IMR-90 (cell line): ENCODE data around the gene LY6G5C. TPM values are rescaled to one million over a fixed set of nuclear protein-coding genes. Genes with fewer than 3 reads are reported as not detected.

Experiments
- ATAC-seq: fragments of 200-7000 bp; cut with Tn5 transposase; 2 replicates; pipeline ENCODE4 v1.9.1; 2020; ENCODE audit warnings: low read depth, mild to moderate bottlenecking, moderate library complexity
- BruUV-seq: library from RNA; stranded (reverse); fragments of 400-500 nt; replicated peaks from 2 replicates; lab custom pipeline; 2021; lab: Mats Ljungman, UMichigan
- CTCF ChIA-PET: fragments of 300-600 bp; formaldehyde crosslinking; extraction: SDS; loops from one replicate; lab custom pipeline; 2021; ENCODE audit warnings: antibody characterized with exemption; lab: Yijun Ruan, JAX
- POLR2A ChIA-PET: fragments of 300-600 bp; sonication (Branson Sonifier 250); formaldehyde crosslinking; loops from one replicate; lab custom pipeline; 2022; ENCODE audit warnings: antibody characterized with exemption; ENCODE audit not compliant: unreplicated experiment; lab: Charles Lee
- DNase-seq: peaks from one replicate; pipeline ENCODE4 v3.0.0; 2013
- H2AFZ ChIP-seq: replicated peaks from 2 replicates; pipeline ENCODE3; 2013; ENCODE audit warnings: low read length, mild to moderate bottlenecking; ENCODE audit not compliant: poor library complexity
- H2AK5ac ChIP-seq: 2 replicates; pipeline ENCODE4 v1.6.1; 2013; ENCODE audit warnings: low read depth, low read length, inconsistent platforms
- H2AK9ac ChIP-seq: replicated peaks from 2 replicates; pipeline ENCODE3; 2013; ENCODE audit warnings: mild to moderate bottlenecking, low read depth, low read length, moderate library complexity; ENCODE audit not compliant: poor library complexity
- H2BK120ac ChIP-seq: 2 replicates; pipeline ENCODE4 v1.6.1; 2013; ENCODE audit warnings: low read depth, low read length, inconsistent platforms
- H2BK15ac ChIP-seq: 3 replicates; pipeline ENCODE4 v1.6.1; 2013; ENCODE audit warnings: low read depth, low read length, inconsistent platforms
- H2BK20ac ChIP-seq: 2 replicates; pipeline ENCODE4 v1.6.1; 2013; ENCODE audit warnings: low read depth, mild to moderate bottlenecking, inconsistent platforms, low read length, moderate library complexity
- H2BK5ac ChIP-seq: 2 replicates; pipeline ENCODE4 v1.6.1; 2013; ENCODE audit warnings: mild to moderate bottlenecking, low read depth, low read length, inconsistent platforms; ENCODE audit not compliant: poor library complexity, severe bottlenecking
- H3K14ac ChIP-seq: replicated peaks from 2 replicates; pipeline ENCODE4 v1.6.1; 2013; ENCODE audit warnings: low read depth, low read length, inconsistent platforms
- H3K18ac ChIP-seq: 2 replicates; pipeline ENCODE4 v1.6.1; 2013; ENCODE audit warnings: low read depth, low read length, control low read depth
- H3K23ac ChIP-seq: 2 replicates; pipeline ENCODE4 v1.6.1; 2013; ENCODE audit warnings: low read depth, low read length, inconsistent platforms
- H3K27ac ChIP-seq: 2 replicates; pipeline ENCODE4 v1.5.1; 2013; ENCODE audit warnings: mild to moderate bottlenecking, control low read depth, low read length; ENCODE audit not compliant: insufficient read depth
- H3K27me3 ChIP-seq: 2 replicates; pipeline ENCODE4 v1.6.1; 2013; ENCODE audit warnings: low read length; ENCODE audit not compliant: control insufficient read depth, insufficient read depth
- H3K36me3 ChIP-seq: 2 replicates; pipeline ENCODE4 v1.6.1; 2013; ENCODE audit warnings: low read length, mixed read lengths; ENCODE audit not compliant: control insufficient read depth, insufficient read depth
- H3K4ac ChIP-seq: 2 replicates; pipeline ENCODE4 v1.6.1; 2013; ENCODE audit warnings: low read depth, low read length, inconsistent platforms
- H3K4me1 ChIP-seq: 2 replicates; pipeline ENCODE4 v1.6.1; 2013; ENCODE audit warnings: low read length, mixed read lengths; ENCODE audit not compliant: control insufficient read depth, insufficient read depth
- H3K4me2 ChIP-seq: 2 replicates; pipeline ENCODE4 v1.6.1; 2013; ENCODE audit warnings: low read depth, mild to moderate bottlenecking, control low read depth, low read length, moderate library complexity
- H3K4me3 ChIP-seq: 2 replicates; pipeline ENCODE4 v1.5.1; 2013; ENCODE audit warnings: low read depth, mild to moderate bottlenecking, control low read depth, low read length, moderate library complexity; ENCODE audit not compliant: insufficient read depth
- H3K56ac ChIP-seq: 2 replicates; pipeline ENCODE4 v1.6.1; 2013; ENCODE audit warnings: low read length, inconsistent platforms; ENCODE audit not compliant: insufficient read depth; ENCODE audit errors: extremely low read depth
- H3K79me1 ChIP-seq, 2 experiments: 2 replicates each; pipeline ENCODE4 v1.6.1; 2013; ENCODE audit warnings: low read length in 2 of 2, inconsistent platforms in 1 of 2, low read depth in 1 of 2
- H3K9ac ChIP-seq: 2 replicates; pipeline ENCODE4 v1.6.1; 2013; ENCODE audit warnings: low read depth, low read length, control low read depth
- H3K9me1 ChIP-seq: 2 replicates; pipeline ENCODE4 v1.6.1; 2013; ENCODE audit warnings: low read length, inconsistent platforms; ENCODE audit not compliant: insufficient read depth
- H3K9me3 ChIP-seq: 2 replicates; pipeline ENCODE4 v1.6.1; 2013; ENCODE audit warnings: low read length; ENCODE audit not compliant: control insufficient read depth, insufficient read depth
- H4K20me1 ChIP-seq: 2 replicates; pipeline ENCODE4 v1.6.1; 2013; ENCODE audit warnings: low read length, inconsistent platforms; ENCODE audit not compliant: insufficient read depth
- H4K5ac ChIP-seq: 2 replicates; pipeline ENCODE4 v1.6.1; 2013; ENCODE audit warnings: mild to moderate bottlenecking, low read depth, low read length, control low read depth
- H4K8ac ChIP-seq, 2 experiments: 2 replicates each; pipeline ENCODE4 v1.6.1; 2013; ENCODE audit warnings: low read depth in 2 of 2, low read length in 2 of 2, control low read depth in 1 of 2, inconsistent platforms in 1 of 2
- H4K91ac ChIP-seq: 2 replicates; pipeline ENCODE4 v1.6.1; 2013; ENCODE audit warnings: low read depth, low read length, inconsistent platforms; ENCODE audit not compliant: insufficient read depth
- BHLHE40 ChIP-seq: fragments of 150-350 bp; IDR thresholded peaks from 2 replicates; pipeline ENCODE4 v1.6.1; 2016; ENCODE audit warnings: mild to moderate bottlenecking, low read depth, low read length
- CEBPB ChIP-seq: IDR thresholded peaks from 2 replicates; pipeline ENCODE4 v1.6.1; 2012; ENCODE audit warnings: low read depth, low read length, improper control_type of control experiment
- CHD1 ChIP-seq: IDR thresholded peaks from 2 replicates; pipeline ENCODE4 v1.6.1; 2012; ENCODE audit warnings: low read depth, low read length, improper control_type of control experiment
- FOS ChIP-seq: fragments of 150-350 bp; IDR thresholded peaks from 2 replicates; pipeline ENCODE4 v1.6.1; 2016; ENCODE audit warnings: low read depth, low read length
- MAFK ChIP-seq: IDR thresholded peaks from 2 replicates; pipeline ENCODE4 v1.6.1; 2012; ENCODE audit warnings: low read depth, low read length, improper control_type of control experiment
- MAZ ChIP-seq: IDR thresholded peaks from 2 replicates; pipeline ENCODE4 v1.6.1; 2012; ENCODE audit warnings: low read depth, mild to moderate bottlenecking, low read length, improper control_type of control experiment, moderate library complexity, borderline replicate concordance
- MXI1 ChIP-seq: IDR thresholded peaks from 2 replicates; pipeline ENCODE4 v1.6.1; 2012; ENCODE audit warnings: low read depth, mild to moderate bottlenecking, low read length, moderate library complexity, borderline replicate concordance
- NFE2L2 ChIP-seq: fragments of 150-350 bp; IDR thresholded peaks from 2 replicates; pipeline ENCODE4 v1.6.1; 2016; ENCODE audit warnings: low read depth, mild to moderate bottlenecking, low read length
- POLR2A ChIP-seq: IDR thresholded peaks from 2 replicates; pipeline ENCODE4 v1.6.1; 2012; ENCODE audit warnings: mild to moderate bottlenecking, low read depth, low read length
- RAD21 ChIP-seq: IDR thresholded peaks from 2 replicates; pipeline ENCODE4 v1.6.1; 2012; ENCODE audit warnings: low read length, improper control_type of control experiment
- RCOR1 ChIP-seq: IDR thresholded peaks from 2 replicates; pipeline ENCODE4 v1.6.1; 2012; ENCODE audit warnings: mild to moderate bottlenecking, low read length, improper control_type of control experiment; ENCODE audit not compliant: insufficient replicate concordance
- RFX5 ChIP-seq: IDR thresholded peaks from 2 replicates; pipeline ENCODE4 v1.8.0; 2012; ENCODE audit warnings: low read depth, mild to moderate bottlenecking, low read length, moderate library complexity
- SMC3 ChIP-seq: fragments of 150-350 bp; IDR thresholded peaks from 2 replicates; pipeline ENCODE4 v1.6.1; 2016; ENCODE audit warnings: low read depth, mild to moderate bottlenecking, antibody characterized with exemption, low read length, moderate library complexity
- WGBS, 2 experiments: methylation state at CpG; one replicate each; pipeline versions ENCODE4 v1.1.5 to v1.1.7; 2013; ENCODE audit warnings: missing lambda C conversion rate in 2 of 2; ENCODE audit not compliant: insufficient read length in 1 of 2; ENCODE audit errors: extremely low coverage in 2 of 2; 5-methylcytosine and 5-hydroxymethylcytosine counted together
- dilution Hi-C: fragments of 300-500 bp; cut with HindIII; formaldehyde crosslinking; loops from one replicate; pipeline ENCODE4 v1.14.3; 2018; ENCODE audit warnings: low sequenced_read_pairs; ENCODE audit not compliant: unreplicated experiment
- in situ Hi-C: fragments of 300-500 bp; cut with MboI; formaldehyde crosslinking; loops from 3 replicates; pipeline ENCODE4 v1.14.3; 2019; ENCODE audit warnings: low sequenced_read_pairs, inconsistent platforms, mixed read lengths
- intact Hi-C: fragments of 100-400 bp; cut with micrococcal nuclease; formaldehyde crosslinking; loops from 2 replicates; pipeline ENCODE4 v1.10.0; 2022
- polyA plus RNA-seq, 3 experiments: library from polyadenylated mRNA; depleted of rRNA; stranded (reverse); fragments of >200 nt; gene quantifications; 2 replicates each; pipeline ENCODE4 v1.2.3, GENCODE V29; 2012; ENCODE audit warnings: low replicate concordance in 1 of 3
- total RNA-seq: library from RNA; depleted of rRNA; stranded (reverse); fragments of >200 nt; gene quantifications from 2 replicates; pipeline ENCODE4 v1.2.3, GENCODE V29; 2012
- TF ChIP-seq, protein P1 (sequence below): fragments of 150-350 bp; IDR thresholded peaks from 2 replicates; pipeline ENCODE4 v1.6.1; 2017; ENCODE audit warnings: mild to moderate bottlenecking, antibody characterized with exemption, low read length, low read depth
- TF ChIP-seq, protein P2 (sequence below): fragments of 150-350 bp; IDR thresholded peaks from 2 replicates; pipeline ENCODE4 v1.6.1; 2016; ENCODE audit warnings: low read depth, mild to moderate bottlenecking, low read length, moderate library complexity, borderline replicate concordance

The LY6G5C gene
- total and polyA plus RNA-seq, 2 of the 4 experiments (the other 2 are of a cell fraction) = 0.18 to 2.0 TPM

DNA sequence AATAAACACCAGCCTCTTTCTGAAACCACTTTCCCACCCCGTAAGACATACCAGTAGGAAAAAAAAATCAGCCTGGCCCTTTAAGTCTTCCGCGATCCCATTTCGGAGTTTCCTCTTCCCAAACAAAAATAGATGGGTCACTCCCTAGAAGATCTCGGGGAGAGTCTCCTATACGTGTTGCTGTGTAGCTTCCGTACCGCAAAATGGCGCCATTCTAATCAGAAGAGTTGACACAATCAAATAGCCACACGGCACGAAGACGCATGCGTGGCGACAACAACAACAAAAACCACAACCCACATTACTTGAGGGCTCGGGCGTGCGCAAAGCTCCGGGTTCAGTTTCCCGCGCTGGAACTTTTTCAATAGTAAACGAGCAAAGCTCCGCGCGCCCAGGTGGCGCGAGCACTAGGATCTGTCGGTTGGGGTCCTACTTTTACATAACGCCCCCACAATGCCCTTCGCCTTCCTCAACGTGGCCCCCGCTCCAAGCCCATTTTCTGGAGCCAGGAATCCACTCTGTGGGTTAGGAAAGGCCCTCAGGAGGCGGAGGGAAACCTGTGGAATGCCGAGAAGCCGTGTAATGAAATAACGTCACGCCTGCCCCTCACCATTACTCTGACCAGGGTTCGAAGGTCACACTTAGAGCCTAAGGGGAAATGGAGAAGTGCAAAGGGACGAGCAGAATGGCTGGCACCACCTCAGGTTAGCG lies 15.9 kb downstream of the LY6G5C start, which contains the start of gene GPANK1:
TSS of gene GPANK1 (minus strand) at position 208 of the 711 bp plus-strand sequence. CDS start 519 bp downstream, outside the sequence.
- H3K4ac ChIP-seq = peak within 1 kb of the TSS; percentile 80
- H4K5ac ChIP-seq = peak within 1 kb of the TSS; percentile 48
- H3K4me1 ChIP-seq = peaks cover 14% of the 10 kb centered on the region
- 0% methylated on average over 5 of the region's 39 CpGs; no CpG with 5 or more reads in 1 of the 2 experiments for WGBS, 2 experiments
- peak; percentile 94 for DNase-seq
- H2BK5ac ChIP-seq = peak within 1 kb of the TSS; percentile 82
- H2AK9ac ChIP-seq = peak within 1 kb of the TSS; percentile 99
- H3K36me3 ChIP-seq = peaks cover 33% of the 10 kb centered on the region
- CTCF ChIA-PET = interaction anchor here (1.3 kb wide), 1 partner anchor 13 kb away, joined by 5 read pairs; the partner anchor contains the start of gene BAG6
- peak within 1 kb of the TSS; percentile 30 for H3K18ac ChIP-seq
- H3K9me3 ChIP-seq = no peaks in the 10 kb centered on the region
- POLR2A ChIA-PET = no interaction called here
- peaks cover 16 to 84% of the 10 kb centered on the region in 2 experiments for H3K79me1 ChIP-seq
- peak within 1 kb of the TSS; percentile 75 for H2BK120ac ChIP-seq
- no peaks in the 10 kb centered on the region for H3K27me3 ChIP-seq
- H2AK5ac ChIP-seq = peak within 1 kb of the TSS; percentile 96
- peak within 1 kb of the TSS; percentile 90 for H2AFZ ChIP-seq
- dilution Hi-C loops (no loop called here), intact Hi-C loops (loop anchor here (2.0 to 5.0 kb wide), 2 partner anchors 118 to 167 kb away; partner anchors contain the start of genes ATP6V1G2 and NFKBIL1), in situ Hi-C loops (no loop called here)
- H3K23ac ChIP-seq = peak within 1 kb of the TSS; percentile 93
- peak within 1 kb of the TSS; percentile 86 for H3K56ac ChIP-seq
- H3K27ac ChIP-seq = peak within 1 kb of the TSS; percentile 87
- peak within 1 kb of the TSS; percentile 74 for H3K4me3 ChIP-seq
- H2BK15ac ChIP-seq = peak within 1 kb of the TSS; percentile 63; the same call in 2 of the 3 replicates
- H3K4me2 ChIP-seq = peak within 1 kb of the TSS; percentile 87
- peak within 1 kb of the TSS; percentile 93 for H3K14ac ChIP-seq
- H3K9ac ChIP-seq = peak within 1 kb of the TSS; percentile 78
- peak within 1 kb of the TSS; percentile 90 for H4K91ac ChIP-seq
- peak within 1 kb of the TSS; percentile 65 for H2BK20ac ChIP-seq
- no peaks in the 10 kb centered on the region; the same call in none of the 2 replicates for H4K20me1 ChIP-seq
- 0 out of 2 replicates have a peak, but pooled peaks cover 3% of the 10 kb centered on the region for H3K9me1 ChIP-seq
- peak within 1 kb of the TSS; percentile 61 to 98 for H4K8ac ChIP-seq
- no TSS peak for BruUV-seq
- ATAC-seq = peak; percentile 32
- no peak for TF ChIP-seq RCOR1
- peak; percentile 74; the same call in 1 of the 2 replicates for TF ChIP-seq MXI1
- TF ChIP-seq CHD1 = no peak
- peak; percentile 11; the same call in 1 of the 2 replicates for TF ChIP-seq MAZ
- TF ChIP-seq, protein P1, sequence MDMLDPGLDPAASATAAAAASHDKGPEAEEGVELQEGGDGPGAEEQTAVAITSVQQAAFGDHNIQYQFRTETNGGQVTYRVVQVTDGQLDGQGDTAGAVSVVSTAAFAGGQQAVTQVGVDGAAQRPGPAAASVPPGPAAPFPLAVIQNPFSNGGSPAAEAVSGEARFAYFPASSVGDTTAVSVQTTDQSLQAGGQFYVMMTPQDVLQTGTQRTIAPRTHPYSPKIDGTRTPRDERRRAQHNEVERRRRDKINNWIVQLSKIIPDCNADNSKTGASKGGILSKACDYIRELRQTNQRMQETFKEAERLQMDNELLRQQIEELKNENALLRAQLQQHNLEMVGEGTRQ = no peak
- no peak for TF ChIP-seq MAFK
- TF ChIP-seq, protein P2, sequence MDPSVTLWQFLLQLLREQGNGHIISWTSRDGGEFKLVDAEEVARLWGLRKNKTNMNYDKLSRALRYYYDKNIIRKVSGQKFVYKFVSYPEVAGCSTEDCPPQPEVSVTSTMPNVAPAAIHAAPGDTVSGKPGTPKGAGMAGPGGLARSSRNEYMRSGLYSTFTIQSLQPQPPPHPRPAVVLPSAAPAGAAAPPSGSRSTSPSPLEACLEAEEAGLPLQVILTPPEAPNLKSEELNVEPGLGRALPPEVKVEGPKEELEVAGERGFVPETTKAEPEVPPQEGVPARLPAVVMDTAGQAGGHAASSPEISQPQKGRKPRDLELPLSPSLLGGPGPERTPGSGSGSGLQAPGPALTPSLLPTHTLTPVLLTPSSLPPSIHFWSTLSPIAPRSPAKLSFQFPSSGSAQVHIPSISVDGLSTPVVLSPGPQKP = no peak
- TF ChIP-seq BHLHE40 = peak; percentile 48; the same call in 1 of the 2 replicates
- no peak for TF ChIP-seq POLR2A
- TF ChIP-seq RFX5 = no peak
- no peak for TF ChIP-seq SMC3
- no peak for TF ChIP-seq RAD21
- TF ChIP-seq NFE2L2 = no peak
- no peak for TF ChIP-seq FOS
- TF ChIP-seq CEBPB = peak; percentile 57
